ENCODE measurements around the gene REV3L.

DNA sequence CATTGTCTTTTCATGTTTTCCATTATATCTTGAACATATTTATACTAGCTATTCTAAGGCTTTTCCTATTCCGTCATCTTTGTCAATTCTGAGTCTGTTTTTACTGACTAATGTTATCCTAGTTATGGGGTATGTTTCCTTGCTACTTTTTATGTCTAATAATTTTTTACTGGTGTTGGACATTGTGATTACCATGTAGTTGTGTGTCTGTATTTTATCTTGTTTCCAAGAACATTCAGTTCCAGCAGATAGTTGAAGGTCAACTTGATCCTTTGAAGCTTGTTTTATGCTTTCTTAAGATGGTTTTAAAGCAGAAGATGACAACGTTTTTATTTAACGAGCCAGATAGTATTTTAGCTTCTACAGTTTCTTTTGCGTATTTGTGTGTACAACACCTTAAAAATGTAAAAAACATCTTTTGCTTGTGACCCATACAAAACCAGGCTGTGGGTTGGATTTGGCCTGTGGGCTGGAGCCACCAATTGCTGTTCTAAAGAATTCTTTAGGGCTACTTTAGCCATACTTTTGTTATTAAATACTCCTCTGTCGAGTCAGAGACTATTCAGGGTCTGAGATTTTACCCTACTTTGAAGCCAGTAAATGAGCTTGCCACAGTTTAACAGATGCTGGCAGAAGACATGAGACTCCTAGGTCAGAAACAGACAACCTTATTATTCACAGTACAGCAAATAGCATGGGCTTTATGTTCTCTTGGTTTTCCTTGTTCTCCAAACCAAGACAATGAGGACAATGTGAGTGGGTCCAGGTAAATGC, 38.7 kb upstream of the REV3L start:
- TF ChIP-seq POLR2A (IDR thresholded peaks at IDR 0.05; ENCODE audit: extremely low read depth, insufficient read length) (no peak), CTCF (IDR thresholded peaks at IDR 0.05; ENCODE audit: low read depth, low read length) (no peak), MAX (IDR thresholded peaks at IDR 0.05; ENCODE audit: low read depth, low read length) (no peak)
